ENCODE results near the gene PCDH11X.
"Not testable (repeated sequence)": the region's sequence is repeated elsewhere in the genome, so short reads cannot be mapped to it uniquely, and the experiment has no call there.

DNA sequence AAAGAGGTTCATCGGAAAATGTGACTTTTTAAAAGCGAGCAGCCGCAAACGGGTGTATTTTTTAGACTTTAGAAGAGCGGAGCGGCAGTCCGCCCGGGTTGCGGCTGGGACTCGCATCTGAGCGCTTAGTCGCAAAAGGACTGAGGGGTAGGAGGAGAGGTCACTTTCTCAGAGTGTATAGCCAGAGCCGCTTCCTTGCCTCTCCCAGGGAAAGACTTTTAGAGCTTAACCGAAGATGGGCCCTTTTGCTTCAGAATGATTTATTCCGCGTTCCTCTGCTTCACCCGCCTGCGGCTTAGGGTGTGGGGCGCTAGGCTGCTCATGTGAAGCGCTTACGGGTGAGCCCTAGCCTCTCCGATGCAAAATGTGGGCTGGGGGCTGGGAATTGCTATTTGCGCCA lies 1.5 kb downstream of the PCDH11X start:
- TF ChIP-seq, protein P1, sequence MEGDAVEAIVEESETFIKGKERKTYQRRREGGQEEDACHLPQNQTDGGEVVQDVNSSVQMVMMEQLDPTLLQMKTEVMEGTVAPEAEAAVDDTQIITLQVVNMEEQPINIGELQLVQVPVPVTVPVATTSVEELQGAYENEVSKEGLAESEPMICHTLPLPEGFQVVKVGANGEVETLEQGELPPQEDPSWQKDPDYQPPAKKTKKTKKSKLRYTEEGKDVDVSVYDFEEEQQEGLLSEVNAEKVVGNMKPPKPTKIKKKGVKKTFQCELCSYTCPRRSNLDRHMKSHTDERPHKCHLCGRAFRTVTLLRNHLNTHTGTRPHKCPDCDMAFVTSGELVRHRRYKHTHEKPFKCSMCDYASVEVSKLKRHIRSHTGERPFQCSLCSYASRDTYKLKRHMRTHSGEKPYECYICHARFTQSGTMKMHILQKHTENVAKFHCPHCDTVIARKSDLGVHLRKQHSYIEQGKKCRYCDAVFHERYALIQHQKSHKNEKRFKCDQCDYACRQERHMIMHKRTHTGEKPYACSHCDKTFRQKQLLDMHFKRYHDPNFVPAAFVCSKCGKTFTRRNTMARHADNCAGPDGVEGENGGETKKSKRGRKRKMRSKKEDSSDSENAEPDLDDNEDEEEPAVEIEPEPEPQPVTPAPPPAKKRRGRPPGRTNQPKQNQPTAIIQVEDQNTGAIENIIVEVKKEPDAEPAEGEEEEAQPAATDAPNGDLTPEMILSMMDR (optimal IDR thresholded peaks at IDR 0.05 in 1 of 3, IDR thresholded peaks at IDR 0.05 in 1 of 3, conservative IDR thresholded peaks at IDR 0.05 in 1 of 3; ENCODE audit: extremely low read depth in 1 of 3, insufficient read depth in 2 of 3, low read length in 3 of 3) = not testable (repeated sequence)
- TF ChIP-seq EZH2 (IDR thresholded peaks at IDR 0.05; ENCODE audit: low read length) = peak; percentile 62

Measured in keratinocyte (primary cell).